Measurements from ENCODE around the gene SLC43A1.

Gene SLC43A1
- total RNA-seq, result 11.1 to 13.7 (median 11.7) reads per million in 3 donors

- Histone ChIP-seq H3K27ac (ENCODE audit: insufficient read depth, low read length, poor library complexity, severe bottlenecking) (peak within 1 kb of the TSS; percentile 37), H3K9me3 (ENCODE audit: control insufficient read depth, low read length) (no peaks in the 10 kb centered on the region), H3K4me3 (ENCODE audit: insufficient read depth, low read depth, low read length, poor library complexity, severe bottlenecking) (peak within 1 kb of the TSS; percentile 97), H3K36me3 (ENCODE audit: control insufficient read depth, insufficient read depth, low read length) (no peaks in the 10 kb centered on the region), H3K4me1 (ENCODE audit: control insufficient read depth, insufficient read depth, low read length, poor library complexity, severe bottlenecking) (peaks cover 7% of the 10 kb centered on the region), H3K27me3 (replicated peaks; ENCODE audit: control insufficient read depth, insufficient read depth, low read length, poor library complexity, severe bottlenecking) (no peaks in the 10 kb centered on the region)
- DNase-seq, result no peak
Measured at GRCh38 chr11:57515332-57516060, at the start of gene SLC43A1. Gene SLC43A1 (minus strand): TSS chr11:57515702. CDS start chr11:57514111, 1,591 bp downstream.

GRCh38 chr11:57562596-57562995 lies 47.1 kb upstream of the SLC43A1 start:
- Histone ChIP-seq H3K27me3 (replicated peaks; ENCODE audit: control insufficient read depth, insufficient read depth, low read length, poor library complexity, severe bottlenecking) (no peaks in the 10 kb centered on the region), H3K9me3 (ENCODE audit: control insufficient read depth, low read length) (no peaks in the 10 kb centered on the region), H3K4me3 (ENCODE audit: insufficient read depth, low read depth, low read length, poor library complexity, severe bottlenecking) (no peak overlapping the region), H3K36me3 (ENCODE audit: control insufficient read depth, insufficient read depth, low read length) (peaks cover 31% of the 10 kb centered on the region), H3K4me1 (ENCODE audit: control insufficient read depth, insufficient read depth, low read length, poor library complexity, severe bottlenecking) (peaks cover 3% of the 10 kb centered on the region), H3K27ac (ENCODE audit: insufficient read depth, low read length, poor library complexity, severe bottlenecking) (no peak overlapping the region)
- DNase-seq, result no peak

GRCh38 chr11:57560146-57560545 lies 44.6 kb upstream of the SLC43A1 start:
- no peak for DNase-seq
- H3K4me3 ChIP-seq (ENCODE audit: insufficient read depth, low read depth, low read length, poor library complexity, severe bottlenecking), result no peak overlapping the region
- H3K4me1 ChIP-seq (ENCODE audit: control insufficient read depth, insufficient read depth, low read length, poor library complexity, severe bottlenecking), result no peaks in the 10 kb centered on the region
- H3K27me3 ChIP-seq (replicated peaks; ENCODE audit: control insufficient read depth, insufficient read depth, low read length, poor library complexity, severe bottlenecking), result no peaks in the 10 kb centered on the region
- no peaks in the 10 kb centered on the region for H3K9me3 ChIP-seq (ENCODE audit: control insufficient read depth, low read length)
- peaks cover 50% of the 10 kb centered on the region for H3K36me3 ChIP-seq (ENCODE audit: control insufficient read depth, insufficient read depth, low read length)
- no peak overlapping the region for H3K27ac ChIP-seq (ENCODE audit: insufficient read depth, low read length, poor library complexity, severe bottlenecking)

GRCh38 chr11:57556041-57556440 lies 40.5 kb upstream of the SLC43A1 start:
- Histone ChIP-seq H3K9me3 (ENCODE audit: control insufficient read depth, low read length) (no peaks in the 10 kb centered on the region), H3K4me1 (ENCODE audit: control insufficient read depth, insufficient read depth, low read length, poor library complexity, severe bottlenecking) (no peaks in the 10 kb centered on the region), H3K27me3 (replicated peaks; ENCODE audit: control insufficient read depth, insufficient read depth, low read length, poor library complexity, severe bottlenecking) (no peaks in the 10 kb centered on the region), H3K27ac (ENCODE audit: insufficient read depth, low read length, poor library complexity, severe bottlenecking) (no peak overlapping the region), H3K4me3 (ENCODE audit: insufficient read depth, low read depth, low read length, poor library complexity, severe bottlenecking) (no peak overlapping the region), H3K36me3 (ENCODE audit: control insufficient read depth, insufficient read depth, low read length) (peaks cover 84% of the 10 kb centered on the region)
- no peak for DNase-seq

GRCh38 chr11:57555393-57555792 lies 39.9 kb upstream of the SLC43A1 start:
- no peaks in the 10 kb centered on the region for H3K4me1 ChIP-seq (ENCODE audit: control insufficient read depth, insufficient read depth, low read length, poor library complexity, severe bottlenecking)
- no peaks in the 10 kb centered on the region for H3K27me3 ChIP-seq (replicated peaks; ENCODE audit: control insufficient read depth, insufficient read depth, low read length, poor library complexity, severe bottlenecking)
- no peak for DNase-seq
- H3K27ac ChIP-seq (ENCODE audit: insufficient read depth, low read length, poor library complexity, severe bottlenecking), result no peak overlapping the region
- peaks cover 88% of the 10 kb centered on the region for H3K36me3 ChIP-seq (ENCODE audit: control insufficient read depth, insufficient read depth, low read length)
- no peak overlapping the region for H3K4me3 ChIP-seq (ENCODE audit: insufficient read depth, low read depth, low read length, poor library complexity, severe bottlenecking)
- no peaks in the 10 kb centered on the region for H3K9me3 ChIP-seq (ENCODE audit: control insufficient read depth, low read length)

- peaks cover 74% of the 10 kb centered on the region for H3K36me3 ChIP-seq (ENCODE audit: control insufficient read depth, insufficient read depth, low read length)
- no peak for DNase-seq
- H3K27ac ChIP-seq (ENCODE audit: insufficient read depth, low read length, poor library complexity, severe bottlenecking), result no peak overlapping the region
- no peaks in the 10 kb centered on the region for H3K4me1 ChIP-seq (ENCODE audit: control insufficient read depth, insufficient read depth, low read length, poor library complexity, severe bottlenecking)
- H3K27me3 ChIP-seq (replicated peaks; ENCODE audit: control insufficient read depth, insufficient read depth, low read length, poor library complexity, severe bottlenecking), result no peaks in the 10 kb centered on the region
- H3K9me3 ChIP-seq (ENCODE audit: control insufficient read depth, low read length), result no peaks in the 10 kb centered on the region
- H3K4me3 ChIP-seq (ENCODE audit: insufficient read depth, low read depth, low read length, poor library complexity, severe bottlenecking), result no peak overlapping the region
Measured at GRCh38 chr11:57552479-57552878, 37.0 kb upstream of the SLC43A1 start.

GRCh38 chr11:57551941-57552340 lies 36.4 kb upstream of the SLC43A1 start:
- Histone ChIP-seq H3K27me3 (replicated peaks; ENCODE audit: control insufficient read depth, insufficient read depth, low read length, poor library complexity, severe bottlenecking) (no peaks in the 10 kb centered on the region), H3K4me1 (ENCODE audit: control insufficient read depth, insufficient read depth, low read length, poor library complexity, severe bottlenecking) (no peaks in the 10 kb centered on the region), H3K27ac (ENCODE audit: insufficient read depth, low read length, poor library complexity, severe bottlenecking) (no peak overlapping the region), H3K36me3 (ENCODE audit: control insufficient read depth, insufficient read depth, low read length) (peaks cover 68% of the 10 kb centered on the region), H3K4me3 (ENCODE audit: insufficient read depth, low read depth, low read length, poor library complexity, severe bottlenecking) (no peak overlapping the region), H3K9me3 (ENCODE audit: control insufficient read depth, low read length) (no peaks in the 10 kb centered on the region)
- no peak for DNase-seq

- no peaks in the 10 kb centered on the region for H3K27me3 ChIP-seq (replicated peaks; ENCODE audit: control insufficient read depth, insufficient read depth, low read length, poor library complexity, severe bottlenecking)
- H3K4me3 ChIP-seq (ENCODE audit: insufficient read depth, low read depth, low read length, poor library complexity, severe bottlenecking), result no peak overlapping the region
- H3K36me3 ChIP-seq (ENCODE audit: control insufficient read depth, insufficient read depth, low read length), result peaks cover 54% of the 10 kb centered on the region
- H3K9me3 ChIP-seq (ENCODE audit: control insufficient read depth, low read length), result no peaks in the 10 kb centered on the region
- H3K4me1 ChIP-seq (ENCODE audit: control insufficient read depth, insufficient read depth, low read length, poor library complexity, severe bottlenecking), result no peaks in the 10 kb centered on the region
- DNase-seq, result no peak
- H3K27ac ChIP-seq (ENCODE audit: insufficient read depth, low read length, poor library complexity, severe bottlenecking), result no peak overlapping the region
Measured at GRCh38 chr11:57549983-57550382, 34.5 kb upstream of the SLC43A1 start.

- no peaks in the 10 kb centered on the region for H3K4me1 ChIP-seq (ENCODE audit: control insufficient read depth, insufficient read depth, low read length, poor library complexity, severe bottlenecking)
- H3K9me3 ChIP-seq (ENCODE audit: control insufficient read depth, low read length), result no peaks in the 10 kb centered on the region
- no peak overlapping the region for H3K4me3 ChIP-seq (ENCODE audit: insufficient read depth, low read depth, low read length, poor library complexity, severe bottlenecking)
- no peak overlapping the region for H3K27ac ChIP-seq (ENCODE audit: insufficient read depth, low read length, poor library complexity, severe bottlenecking)
- DNase-seq, result no peak
- H3K27me3 ChIP-seq (replicated peaks; ENCODE audit: control insufficient read depth, insufficient read depth, low read length, poor library complexity, severe bottlenecking), result no peaks in the 10 kb centered on the region
- H3K36me3 ChIP-seq (ENCODE audit: control insufficient read depth, insufficient read depth, low read length), result peaks cover 33% of the 10 kb centered on the region
Measured at GRCh38 chr11:57547854-57548377, 32.4 kb upstream of the SLC43A1 start.

GRCh38 chr11:57546869-57547475 lies 31.5 kb upstream of the SLC43A1 start:
- no peaks in the 10 kb centered on the region for H3K27me3 ChIP-seq (replicated peaks; ENCODE audit: control insufficient read depth, insufficient read depth, low read length, poor library complexity, severe bottlenecking)
- no peak overlapping the region for H3K4me3 ChIP-seq (ENCODE audit: insufficient read depth, low read depth, low read length, poor library complexity, severe bottlenecking)
- DNase-seq, result no peak
- H3K27ac ChIP-seq (ENCODE audit: insufficient read depth, low read length, poor library complexity, severe bottlenecking), result peak overlapping the region; percentile 4
- H3K9me3 ChIP-seq (ENCODE audit: control insufficient read depth, low read length), result no peaks in the 10 kb centered on the region
- peaks cover 24% of the 10 kb centered on the region for H3K36me3 ChIP-seq (ENCODE audit: control insufficient read depth, insufficient read depth, low read length)
- H3K4me1 ChIP-seq (ENCODE audit: control insufficient read depth, insufficient read depth, low read length, poor library complexity, severe bottlenecking), result no peaks in the 10 kb centered on the region
